ENCODE data around the gene CLDN7.
A peak's percentile ranks its signal among the peaks of the same experiment; 100 is the strongest.
"Not testable (repeated sequence)": the region's sequence is repeated elsewhere in the genome, so short reads cannot be mapped to it uniquely, and the experiment has no call there.

CLDN7 gene

DNA sequence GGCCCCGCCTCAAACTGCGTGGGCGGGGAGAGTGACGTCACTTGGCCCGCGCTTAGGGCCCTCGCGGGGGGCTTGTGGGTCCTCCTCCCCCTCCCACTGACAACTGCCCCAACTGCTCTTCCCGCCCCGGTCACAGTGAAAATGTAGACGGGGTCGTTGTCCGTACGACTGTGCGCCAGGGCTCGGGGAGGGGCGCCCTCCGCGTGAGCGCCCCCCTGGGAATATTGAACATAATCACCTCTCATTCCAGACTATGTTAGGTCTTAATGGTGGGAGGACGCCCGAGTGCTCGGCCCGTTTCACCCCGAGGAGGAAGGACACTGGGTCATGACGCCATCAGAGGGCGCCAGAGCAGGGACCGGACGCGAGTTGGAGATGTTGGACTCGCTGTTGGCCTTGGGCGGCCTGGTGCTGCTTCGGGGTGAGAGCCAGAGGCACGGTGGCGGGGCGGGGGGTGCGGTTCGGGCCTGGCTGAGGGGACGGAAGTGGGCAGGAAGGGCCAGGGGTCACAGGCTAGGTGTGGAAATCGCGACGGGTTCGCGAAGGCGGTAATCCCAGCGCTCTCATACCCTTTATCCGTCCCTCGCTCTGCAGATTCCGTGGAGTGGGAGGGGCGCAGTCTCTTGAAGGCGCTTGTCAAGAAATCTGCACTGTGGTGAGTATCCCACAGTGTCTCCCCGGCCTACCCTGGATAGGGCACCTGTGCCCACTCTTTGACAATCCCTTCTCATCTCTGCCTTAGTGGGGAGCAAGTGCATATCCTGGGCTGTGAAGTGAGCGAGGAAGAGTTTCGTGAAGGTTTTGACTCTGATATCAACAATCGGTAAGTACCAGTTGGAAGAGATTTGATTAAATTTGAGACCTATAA lies 9.9 kb downstream of the CLDN7 start, which contains the start of gene ELP5:
ELP5 (plus strand) TSS at position 40 of the 868 bp plus-strand sequence; CDS start at position 376, 336 bp downstream.
- DNase-seq, result peak; percentile 92

DNA sequence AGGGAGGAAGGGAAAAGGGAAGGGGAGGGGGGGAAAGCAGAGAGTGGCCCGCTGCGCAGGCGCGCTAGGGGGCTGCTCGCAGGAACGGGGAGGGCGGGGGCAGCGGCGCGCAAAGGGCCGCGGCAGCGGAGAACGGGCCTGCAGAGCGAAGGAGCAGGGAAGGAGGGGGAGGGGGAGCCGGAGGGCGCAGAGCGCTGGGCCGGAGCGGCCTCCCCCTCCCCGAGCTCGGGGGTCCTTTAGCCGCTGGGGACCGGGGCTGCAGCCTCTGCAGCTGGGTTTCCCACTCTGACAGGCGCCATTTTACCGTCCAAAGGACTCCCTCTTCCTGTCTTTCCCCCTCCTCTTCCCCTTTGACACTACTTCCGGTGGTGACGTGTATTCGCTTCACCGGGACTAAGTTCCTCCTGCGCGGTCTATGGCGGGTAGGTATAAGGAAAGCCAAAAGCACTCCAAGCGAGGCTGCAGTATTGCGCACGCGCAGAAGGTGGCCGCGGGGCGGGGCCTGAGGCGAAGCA lies 10.6 kb downstream of the CLDN7 start, which contains the start of gene CTDNEP1:
CTDNEP1 (minus strand) TSS at position 74 of the 515 bp plus-strand sequence. CDS start 438 bp downstream, outside the sequence.
- peak; percentile 100 for DNase-seq

DNA sequence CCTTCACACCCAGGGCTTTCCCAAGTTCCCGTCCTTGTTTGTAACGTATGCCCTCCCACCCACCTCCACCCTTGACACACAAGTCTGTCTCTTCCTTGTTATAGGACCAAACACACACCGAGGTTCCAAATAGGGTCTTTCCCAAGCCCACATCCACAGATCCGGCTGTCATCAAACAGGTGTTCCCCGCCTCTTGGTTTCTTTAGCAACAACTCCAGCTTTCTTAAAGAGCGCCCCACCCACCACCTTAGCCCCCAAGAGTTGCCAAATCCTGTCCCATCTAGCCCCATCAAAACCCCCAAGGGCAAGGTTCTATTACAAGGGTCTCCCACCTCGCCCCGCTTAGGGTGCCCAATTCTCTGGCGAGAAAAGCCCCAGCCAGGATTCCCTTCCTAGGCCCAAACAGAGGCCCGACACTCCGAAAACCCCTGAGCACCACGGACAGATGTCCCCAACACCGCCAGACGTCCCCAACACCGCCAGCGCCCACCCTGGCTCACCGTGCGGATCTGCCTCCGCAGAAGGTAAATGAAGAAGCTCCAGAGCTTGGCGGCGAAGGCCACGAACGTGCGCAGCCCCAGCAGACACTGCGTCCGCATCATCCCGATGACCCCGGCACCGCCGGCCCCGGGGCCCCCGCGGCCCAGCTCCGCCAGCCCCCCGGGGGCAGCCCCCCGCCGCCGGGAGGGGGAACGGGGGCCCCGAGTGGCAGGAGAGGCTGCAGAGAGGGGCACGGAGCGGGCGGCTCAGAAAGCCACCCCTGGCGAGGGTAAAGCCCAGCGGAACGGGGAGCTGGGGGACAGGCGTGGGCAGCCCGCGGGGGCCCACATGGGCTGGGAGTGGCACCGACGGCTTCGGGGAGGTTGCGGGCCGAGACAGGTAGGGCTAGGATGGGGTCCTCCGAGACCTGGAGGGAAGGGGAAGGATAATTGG lies 11.3 kb downstream of the CLDN7 start:
- peak; percentile 41 for DNase-seq

DNA sequence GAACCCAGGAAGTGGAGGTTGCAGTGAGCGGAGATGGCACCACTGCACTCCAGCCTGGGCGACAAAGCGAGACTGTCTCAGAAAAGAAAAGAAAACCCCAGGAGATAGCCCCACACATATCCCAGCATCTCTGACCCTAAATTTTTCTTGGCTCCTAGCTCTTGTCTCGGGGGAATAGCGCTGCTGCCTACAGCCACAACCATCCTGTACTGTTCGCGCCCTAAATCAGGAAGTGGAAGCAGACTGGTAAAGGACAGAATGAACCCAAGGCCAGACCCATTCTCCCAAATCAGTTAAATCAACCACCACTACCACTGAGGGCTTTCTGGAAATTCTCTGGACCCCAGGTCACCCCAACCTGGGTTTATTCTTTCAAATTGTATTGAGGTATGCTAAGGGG lies 12.4 kb downstream of the CLDN7 start:
- peak; percentile 28 for DNase-seq

DNA sequence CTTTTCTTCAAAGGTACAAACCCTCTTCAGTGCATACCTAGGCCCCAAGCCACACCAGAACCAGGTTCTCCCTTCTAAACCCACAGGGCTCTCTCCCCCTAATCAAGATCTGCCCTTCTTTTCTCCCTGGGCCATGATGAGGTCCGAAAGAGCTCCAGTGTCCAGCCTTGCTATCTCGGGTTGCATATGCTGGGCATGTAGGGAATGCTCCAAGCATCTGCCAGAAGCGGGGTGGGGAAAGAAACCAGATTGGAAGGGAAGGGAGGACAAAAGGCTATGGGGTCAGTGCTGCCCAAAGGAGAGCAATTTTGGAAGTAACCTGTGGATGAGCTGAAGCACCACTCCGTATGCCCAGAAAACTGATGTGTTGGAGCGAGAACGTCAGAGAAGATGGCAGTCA lies 13.1 kb downstream of the CLDN7 start:
- no peak for DNase-seq

DNA sequence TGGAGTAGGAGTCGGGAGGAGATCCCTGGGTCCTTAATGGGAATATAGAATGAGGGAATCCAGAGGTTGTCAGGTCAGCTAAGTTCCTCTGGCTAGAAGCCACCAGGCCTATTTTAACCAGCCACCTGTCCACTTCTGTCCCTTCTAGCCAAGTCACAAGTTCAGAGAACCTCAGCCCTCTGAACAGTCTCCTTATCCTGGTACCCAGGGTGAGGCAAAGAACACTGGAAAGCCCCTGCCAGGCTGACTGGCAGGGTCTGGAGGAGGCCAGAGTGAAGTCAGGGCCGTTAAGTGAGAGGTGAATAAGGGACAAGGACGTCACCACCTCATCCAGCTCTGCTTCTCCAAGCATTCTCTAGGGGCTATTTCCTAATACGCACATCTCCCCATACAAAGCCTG lies 13.5 kb downstream of the CLDN7 start:
- DNase-seq, result no peak

DNA sequence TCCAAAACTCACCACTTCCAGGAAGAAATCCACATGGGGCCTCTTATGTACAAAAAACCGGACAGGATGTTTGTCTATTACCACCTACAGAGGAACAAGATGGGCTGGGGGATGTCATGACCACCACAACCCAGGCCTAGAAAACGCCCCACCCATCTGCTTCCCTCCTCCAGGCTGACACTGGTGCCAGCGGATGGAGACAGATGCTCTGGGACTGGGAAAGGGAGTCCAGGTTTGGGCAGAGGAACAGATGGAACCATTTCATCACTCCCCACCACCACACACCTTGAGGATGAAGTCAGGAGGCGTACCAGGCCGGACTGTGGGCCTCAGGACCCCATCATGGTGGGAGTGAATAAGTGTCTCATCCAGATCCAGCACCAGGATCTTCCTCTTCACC lies 15.5 kb downstream of the CLDN7 start:
- DNase-seq, result no peak

DNA sequence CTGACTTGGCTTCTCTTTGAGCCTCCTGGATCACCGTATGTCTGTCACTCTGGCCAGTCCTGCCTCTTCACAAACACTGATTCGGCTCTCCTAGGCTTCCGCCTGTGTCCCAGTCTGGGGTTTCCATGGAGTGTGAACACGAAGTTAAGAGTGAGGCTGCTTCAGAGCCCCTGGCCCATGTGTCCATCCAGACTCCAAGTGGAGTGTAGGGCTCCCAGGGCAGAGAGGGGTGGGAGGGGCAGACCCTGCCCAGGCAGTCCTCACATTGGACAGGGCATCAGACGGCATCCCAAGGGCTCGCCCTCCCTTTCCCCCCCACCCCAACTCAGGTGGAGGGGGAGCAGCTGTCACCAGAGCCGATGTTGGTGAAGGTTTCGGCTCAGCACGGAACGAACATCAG lies 18.4 kb downstream of the CLDN7 start:
- not testable (repeated sequence) for DNase-seq

DNA sequence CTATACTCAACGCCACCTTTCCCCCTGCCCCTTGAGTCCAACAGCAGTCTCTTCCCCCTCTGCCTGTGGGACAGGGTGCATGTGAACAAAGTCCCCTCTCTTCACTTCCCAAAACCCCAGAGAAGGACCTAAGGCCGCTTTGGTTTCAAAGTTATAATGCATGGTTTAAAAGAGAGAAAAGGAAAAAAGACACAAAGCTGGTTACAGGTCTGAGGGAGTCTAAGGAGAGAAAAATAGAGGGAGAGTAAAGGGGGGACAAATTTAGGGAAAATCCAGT lies 18.9 kb downstream of the CLDN7 start:
- no peak for DNase-seq

- DNase-seq, result peak; percentile 94
Measured at GRCh38 chr17:7242717-7243452, 19.4 kb downstream of the CLDN7 start.

DNA sequence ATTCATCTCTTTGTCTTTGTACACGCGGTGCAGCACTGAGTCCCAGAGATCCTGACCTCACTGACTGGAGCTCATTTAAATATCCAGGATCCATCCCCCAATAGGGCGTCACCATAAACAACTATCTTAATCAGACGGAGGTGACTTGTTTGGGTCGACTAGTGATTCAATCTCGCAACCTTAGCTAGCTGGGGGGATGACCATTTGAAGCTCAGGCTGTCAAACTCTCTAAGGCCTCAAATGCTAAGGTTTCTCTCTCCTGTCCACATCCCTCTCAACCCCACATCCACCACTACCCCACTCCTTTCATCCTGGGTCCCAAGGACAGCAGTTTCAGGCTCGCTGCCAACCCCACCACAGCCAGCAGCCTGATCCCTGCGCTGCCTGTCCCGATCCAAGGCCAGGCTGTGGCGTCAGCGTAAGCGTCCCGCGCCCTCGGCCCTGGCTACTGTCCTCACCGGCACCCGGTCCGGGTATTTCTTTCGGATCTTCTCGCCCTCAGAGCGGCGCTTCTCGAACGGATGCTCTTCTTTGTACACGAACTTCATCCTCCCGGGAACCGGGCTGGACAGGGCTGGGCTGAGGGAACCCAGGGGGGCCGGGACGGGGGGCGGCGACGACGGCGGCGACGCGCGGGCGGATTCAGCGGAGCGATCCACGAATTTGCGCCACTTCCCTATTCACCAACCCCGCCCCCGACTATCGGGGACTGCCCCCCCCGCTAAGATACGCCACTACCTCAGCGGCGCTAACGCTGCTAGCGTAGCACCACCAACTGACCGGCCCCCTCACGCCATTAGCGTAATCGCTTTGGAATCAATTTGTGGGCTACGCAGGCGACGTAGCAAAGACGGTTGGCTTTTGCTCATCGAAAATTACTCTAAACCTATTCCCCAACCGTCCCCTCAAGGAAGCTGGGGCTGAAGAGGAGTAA lies 20.2 kb downstream of the CLDN7 start, which contains the start of gene GABARAP:
GABARAP (minus strand) TSS at position 667 of the 934 bp plus-strand sequence; CDS start at position 548, 119 bp downstream.
- DNase-seq, result peak; percentile 92

- DNase-seq, result peak; percentile 31
Measured at GRCh38 chr17:7241090-7241733, 21.1 kb downstream of the CLDN7 start.

GRCh38 chr17:7240375-7240774 lies 21.9 kb downstream of the CLDN7 start:
- DNase-seq, result peak; percentile 86

DNA sequence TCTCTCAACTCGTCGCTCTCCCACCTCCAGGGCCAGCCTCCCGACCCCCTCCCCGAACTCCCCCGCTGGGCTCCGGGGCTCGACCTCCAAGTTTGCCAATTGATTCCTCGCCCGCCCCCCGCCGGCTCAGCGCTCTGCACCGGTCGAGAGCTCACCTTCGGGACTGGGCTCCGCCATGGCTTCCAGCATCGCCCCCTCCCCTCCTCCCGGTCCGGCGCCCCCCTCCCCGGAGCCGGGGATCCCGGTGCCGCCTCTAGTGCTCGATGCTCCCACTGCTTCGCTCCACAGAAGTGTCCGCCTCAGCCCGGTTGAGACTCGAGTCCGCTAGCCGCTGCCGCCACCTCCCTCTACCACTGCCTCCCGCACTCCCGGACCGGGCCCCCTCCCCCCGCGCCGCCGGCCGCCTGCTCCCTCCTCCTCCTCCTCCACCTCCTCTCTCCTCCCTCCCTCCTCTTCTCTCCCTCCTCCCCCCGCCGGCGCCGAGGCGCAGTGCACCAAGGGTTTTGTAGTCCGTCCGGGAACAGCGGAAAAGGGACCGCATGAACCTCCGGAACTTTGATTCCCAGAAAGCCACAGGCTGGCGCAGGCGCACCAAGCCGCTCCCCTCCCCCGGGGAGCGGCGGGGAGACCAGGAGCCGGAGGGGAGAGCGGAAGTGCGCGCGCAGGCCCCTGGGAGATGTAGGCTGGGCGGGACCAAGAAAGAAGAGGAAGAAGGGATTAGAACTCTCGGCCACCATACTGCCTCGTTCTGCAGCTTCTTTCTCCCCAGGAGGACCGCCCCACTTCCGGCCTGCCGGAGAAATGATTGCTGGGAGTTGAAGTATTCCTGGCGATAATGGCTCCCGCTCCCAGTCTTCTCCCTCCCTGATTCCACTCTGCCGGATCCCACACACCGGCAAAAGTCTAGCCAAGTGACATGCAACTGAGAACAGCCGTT lies 22.9 kb downstream of the CLDN7 start, which contains the start of gene PHF23:
PHF23 (minus strand) TSS at position 367 of the 937 bp plus-strand sequence; CDS start at position 189, 178 bp downstream.
- peak; percentile 99 for DNase-seq

DNA sequence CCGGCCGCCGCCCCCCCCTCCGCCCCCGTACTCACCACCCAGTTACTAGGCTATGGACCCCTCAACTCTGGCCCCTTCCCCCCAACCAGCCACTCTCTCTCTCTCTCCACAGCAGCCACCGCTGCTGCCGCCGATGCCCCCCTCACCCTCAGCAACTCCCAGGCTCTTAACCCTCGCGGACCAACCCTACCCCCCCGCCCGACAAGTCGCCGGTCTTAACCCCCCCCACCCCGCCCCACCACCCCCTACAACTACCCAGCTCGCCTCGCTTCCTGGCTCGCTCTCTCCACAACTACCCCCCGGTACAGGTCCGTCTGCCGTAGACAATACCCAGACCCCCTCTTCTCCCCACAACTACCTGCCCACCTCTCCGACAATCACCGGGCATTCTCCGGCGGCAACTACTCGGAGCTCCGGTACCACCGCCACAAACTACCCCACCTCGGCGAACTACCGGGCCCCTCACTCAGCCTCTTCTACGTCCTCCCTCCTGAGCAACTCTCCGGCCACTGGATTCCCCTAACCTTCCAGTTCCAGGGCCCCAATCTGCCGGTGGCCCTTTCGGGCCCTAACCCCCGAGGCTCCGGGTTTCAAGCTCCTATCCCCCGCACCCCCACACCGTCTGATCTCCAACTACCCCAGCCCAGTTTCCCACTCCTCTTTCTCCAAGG lies 23.7 kb downstream of the CLDN7 start:
- DNase-seq, result no peak

DNA sequence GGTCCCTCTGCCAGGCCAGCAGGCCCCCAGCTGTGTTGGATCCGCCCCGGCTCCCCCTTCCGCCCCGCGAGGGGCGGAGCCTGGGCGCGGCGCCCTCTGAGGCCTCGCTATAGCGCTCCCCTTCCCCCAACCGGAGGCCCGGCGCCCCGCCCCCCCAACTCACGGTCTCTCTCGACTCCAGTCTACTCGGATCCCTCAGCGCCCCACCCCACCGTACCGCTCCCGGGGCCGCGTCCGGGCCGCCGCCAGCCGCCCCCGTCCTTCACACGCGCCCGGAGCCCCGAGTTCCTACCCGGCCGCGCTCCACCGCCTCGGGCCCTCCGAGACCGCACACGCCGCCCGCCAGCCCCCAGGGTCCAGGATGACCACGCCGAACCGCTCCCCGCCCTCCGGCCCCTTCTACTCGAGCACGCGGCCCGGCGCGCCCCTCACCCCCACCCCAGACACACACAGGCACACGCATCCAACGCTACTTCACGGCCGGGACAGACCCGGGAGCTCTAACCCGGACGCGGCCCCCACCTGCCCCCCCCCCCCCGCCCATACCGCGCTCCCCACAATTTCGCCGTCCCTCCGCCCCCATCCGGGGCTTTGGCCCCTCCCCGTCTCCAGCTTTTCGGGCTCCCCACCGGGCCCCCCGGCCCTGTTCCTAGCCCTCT lies 24.4 kb downstream of the CLDN7 start:
- DNase-seq, result peak; percentile 66

DNA sequence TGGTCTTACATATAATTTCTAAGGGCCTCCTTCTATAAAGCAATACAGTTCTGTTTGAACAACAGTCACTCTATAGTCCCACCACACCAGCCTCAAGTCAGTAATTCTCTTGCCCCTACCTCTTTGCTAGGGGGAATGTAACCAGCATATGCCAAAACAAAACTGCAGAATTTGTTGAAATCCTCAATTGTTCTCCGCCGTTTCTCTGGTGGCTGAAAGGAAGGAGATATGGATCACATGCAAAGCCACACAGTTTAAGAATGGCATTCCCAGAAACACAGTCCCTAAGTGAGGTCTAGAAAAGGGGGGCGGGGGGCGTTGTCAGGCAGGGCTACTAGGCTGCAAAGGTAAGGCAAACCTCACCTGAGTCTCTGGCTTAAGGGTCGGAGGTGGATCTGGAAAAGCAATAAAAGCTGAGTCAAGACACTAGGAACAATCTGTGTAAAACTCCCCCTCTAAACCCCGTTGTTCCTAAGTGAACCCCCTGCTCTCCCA lies 25.0 kb downstream of the CLDN7 start:
- no peak for DNase-seq

- no peak for DNase-seq
Measured at GRCh38 chr17:7236808-7237207, 25.5 kb downstream of the CLDN7 start.

All from inflammatory macrophage treated with lipopolysaccharide for 4 hours (primary cell).